Measurements from ENCODE around the gene SUGCT. TPM values are rescaled to one million over a fixed set of nuclear protein-coding genes. Genes with fewer than 3 reads are reported as not detected.

SUGCT gene
- total RNA-seq, 1 experiment from 2014 or later: 1.5 TPM

DNA sequence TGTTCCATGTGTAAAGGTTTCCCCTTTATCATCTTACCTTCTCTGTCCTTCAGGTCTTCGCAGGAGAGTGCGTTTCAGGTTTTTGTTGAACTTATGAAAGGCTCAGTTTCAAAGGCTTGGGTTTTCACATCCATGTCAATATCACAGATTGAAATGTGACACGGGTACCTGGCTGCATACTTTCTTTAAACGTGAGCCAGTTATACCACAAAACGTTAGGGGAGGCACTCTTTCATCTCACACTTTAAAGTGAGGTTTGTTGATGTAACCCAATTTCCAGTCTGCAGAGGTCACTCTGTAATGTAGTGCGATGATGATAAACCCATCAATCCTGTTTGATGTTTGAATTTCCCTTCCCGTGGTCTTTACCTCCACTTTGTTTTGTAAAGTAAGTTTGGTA lies 506.9 kb downstream of the SUGCT start:
- no peaks in the 10 kb centered on the region for H3K4me1 ChIP-seq (ENCODE audit: insufficient read depth, low read length, poor library complexity, severe bottlenecking)
- H3K27ac ChIP-seq (ENCODE audit: low read depth, low read length, poor library complexity, severe bottlenecking): no peak overlapping the region
- H3K4me3 ChIP-seq (ENCODE audit: low read depth, low read length, poor library complexity, severe bottlenecking): no peak overlapping the region
- DNase-seq (ENCODE audit: low spot score): no peak
- no peaks in the 10 kb centered on the region for H3K27me3 ChIP-seq (replicated peaks; ENCODE audit: insufficient read depth, low read depth, low read length, poor library complexity)
- no peak for TF ChIP-seq EZH2 (IDR thresholded peaks at IDR 0.05; ENCODE audit: borderline replicate concordance, low read depth, low read length, poor library complexity, severe bottlenecking)
- TF ChIP-seq, protein P1, sequence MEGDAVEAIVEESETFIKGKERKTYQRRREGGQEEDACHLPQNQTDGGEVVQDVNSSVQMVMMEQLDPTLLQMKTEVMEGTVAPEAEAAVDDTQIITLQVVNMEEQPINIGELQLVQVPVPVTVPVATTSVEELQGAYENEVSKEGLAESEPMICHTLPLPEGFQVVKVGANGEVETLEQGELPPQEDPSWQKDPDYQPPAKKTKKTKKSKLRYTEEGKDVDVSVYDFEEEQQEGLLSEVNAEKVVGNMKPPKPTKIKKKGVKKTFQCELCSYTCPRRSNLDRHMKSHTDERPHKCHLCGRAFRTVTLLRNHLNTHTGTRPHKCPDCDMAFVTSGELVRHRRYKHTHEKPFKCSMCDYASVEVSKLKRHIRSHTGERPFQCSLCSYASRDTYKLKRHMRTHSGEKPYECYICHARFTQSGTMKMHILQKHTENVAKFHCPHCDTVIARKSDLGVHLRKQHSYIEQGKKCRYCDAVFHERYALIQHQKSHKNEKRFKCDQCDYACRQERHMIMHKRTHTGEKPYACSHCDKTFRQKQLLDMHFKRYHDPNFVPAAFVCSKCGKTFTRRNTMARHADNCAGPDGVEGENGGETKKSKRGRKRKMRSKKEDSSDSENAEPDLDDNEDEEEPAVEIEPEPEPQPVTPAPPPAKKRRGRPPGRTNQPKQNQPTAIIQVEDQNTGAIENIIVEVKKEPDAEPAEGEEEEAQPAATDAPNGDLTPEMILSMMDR (conservative IDR thresholded peaks at IDR 0.05; ENCODE audit: low read depth, low read length): no peak
- ChIA-PET CTCF (no interaction called here), POLR2A (ENCODE audit: low non-redundant PET) (interaction anchor here (0.6 kb wide), 1 partner anchor 686 kb away, joined by 3 read pairs; no protein-coding TSS in a partner anchor)
- BruUV-seq (replicated peaks): no TSS peak
- intact Hi-C loops (cut with micrococcal nuclease; ENCODE audit: unreplicated experiment): no loop called here
- H3K9me3 ChIP-seq (ENCODE audit: low read depth, low read length, poor library complexity, severe bottlenecking): no peaks in the 10 kb centered on the region
- H3K36me3 ChIP-seq (ENCODE audit: insufficient read depth, low read length, poor library complexity, severe bottlenecking): no peaks in the 10 kb centered on the region

DNA sequence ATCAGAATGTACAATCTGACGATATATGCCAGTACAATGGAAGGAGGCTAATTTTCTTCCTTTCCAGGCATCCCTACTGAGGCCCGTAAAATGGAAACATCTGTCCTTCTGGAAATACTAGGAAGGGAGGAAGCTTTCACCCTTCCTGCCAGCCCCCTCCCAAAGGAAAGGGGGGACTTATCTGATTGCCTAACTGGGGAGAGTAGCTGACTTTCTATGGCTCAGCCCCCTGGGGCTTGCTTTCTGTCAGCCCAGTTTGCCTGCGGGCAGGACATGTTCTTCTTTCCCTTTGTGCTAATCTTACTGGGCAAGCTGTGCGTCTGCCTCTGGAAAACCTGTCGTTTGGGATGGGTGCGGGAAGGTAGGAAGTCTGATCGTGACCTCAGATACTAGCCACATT lies 508.9 kb downstream of the SUGCT start:
- intact Hi-C loops (cut with micrococcal nuclease; ENCODE audit: unreplicated experiment): no loop called here

DNA sequence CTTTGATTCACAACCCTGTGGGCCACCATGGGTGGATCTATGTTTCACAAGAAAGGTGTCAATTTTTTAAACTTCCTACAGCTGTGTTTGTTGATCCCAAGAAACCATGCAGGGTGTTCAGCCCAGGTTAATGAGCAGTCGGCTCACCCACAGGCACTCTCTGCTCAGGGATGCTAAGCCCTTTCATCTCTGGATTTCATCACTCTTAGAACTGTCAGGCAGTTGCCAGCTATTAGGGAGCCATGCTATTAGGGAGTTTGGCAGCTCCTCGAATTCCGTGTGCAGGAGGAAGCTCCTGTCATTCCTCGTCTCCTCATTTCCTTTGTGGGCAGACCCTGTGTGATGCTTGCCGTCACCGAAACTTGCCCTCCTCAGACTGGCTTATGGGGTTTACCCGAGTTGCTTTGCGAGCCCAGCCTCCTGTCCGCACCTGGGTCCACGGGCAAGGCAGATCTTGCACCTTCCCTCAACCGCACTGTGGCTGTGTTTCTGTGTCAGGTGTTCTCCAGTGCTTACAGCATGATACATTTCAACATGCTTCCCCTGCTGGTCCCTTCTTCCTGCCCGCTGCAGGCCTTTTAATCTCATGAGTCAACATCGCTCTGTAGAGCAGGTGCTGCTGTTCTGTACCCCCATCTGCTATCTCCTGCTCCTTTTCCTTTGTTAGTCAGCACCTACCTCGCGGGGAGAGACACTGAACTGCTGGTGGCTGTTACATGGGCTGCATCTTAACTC lies 509.8 kb downstream of the SUGCT start:
- H3K27ac ChIP-seq (ENCODE audit: low read depth, low read length, poor library complexity, severe bottlenecking): no peak overlapping the region

More for the DNA sequence above, 508.9 kb downstream of the SUGCT start:
- no peak overlapping the region for H3K27ac ChIP-seq (ENCODE audit: low read depth, low read length, poor library complexity, severe bottlenecking)
- no TSS peak for BruUV-seq (replicated peaks)
- no peak for TF ChIP-seq EZH2 (IDR thresholded peaks at IDR 0.05; ENCODE audit: borderline replicate concordance, low read depth, low read length, poor library complexity, severe bottlenecking)
- TF ChIP-seq, protein P1 (conservative IDR thresholded peaks at IDR 0.05; ENCODE audit: low read depth, low read length): no peak
- H3K9me3 ChIP-seq (ENCODE audit: low read depth, low read length, poor library complexity, severe bottlenecking): no peaks in the 10 kb centered on the region
- ChIA-PET CTCF (no interaction called here), POLR2A (ENCODE audit: low non-redundant PET) (no interaction called here)
- H3K4me3 ChIP-seq (ENCODE audit: low read depth, low read length, poor library complexity, severe bottlenecking): no peak overlapping the region
- H3K27me3 ChIP-seq (replicated peaks; ENCODE audit: insufficient read depth, low read depth, low read length, poor library complexity): no peaks in the 10 kb centered on the region
- peak; percentile 33 for DNase-seq (ENCODE audit: low spot score)
- no peaks in the 10 kb centered on the region for H3K4me1 ChIP-seq (ENCODE audit: insufficient read depth, low read length, poor library complexity, severe bottlenecking)
- no peaks in the 10 kb centered on the region for H3K36me3 ChIP-seq (ENCODE audit: insufficient read depth, low read length, poor library complexity, severe bottlenecking)

More for the DNA sequence above, 509.8 kb downstream of the SUGCT start:
- no peaks in the 10 kb centered on the region for H3K27me3 ChIP-seq (replicated peaks; ENCODE audit: insufficient read depth, low read depth, low read length, poor library complexity)
- TF ChIP-seq, protein P1 (conservative IDR thresholded peaks at IDR 0.05; ENCODE audit: low read depth, low read length): no peak
- no peak for TF ChIP-seq EZH2 (IDR thresholded peaks at IDR 0.05; ENCODE audit: borderline replicate concordance, low read depth, low read length, poor library complexity, severe bottlenecking)
- no peaks in the 10 kb centered on the region for H3K4me1 ChIP-seq (ENCODE audit: insufficient read depth, low read length, poor library complexity, severe bottlenecking)
- ChIA-PET CTCF (no interaction called here), POLR2A (ENCODE audit: low non-redundant PET) (interaction anchor here (0.5 kb wide), 1 partner anchor 564 kb away, joined by 3 read pairs; no protein-coding TSS in a partner anchor)
- BruUV-seq (replicated peaks): no TSS peak
- no peak for DNase-seq (ENCODE audit: low spot score)
- H3K9me3 ChIP-seq (ENCODE audit: low read depth, low read length, poor library complexity, severe bottlenecking): no peaks in the 10 kb centered on the region
- H3K36me3 ChIP-seq (ENCODE audit: insufficient read depth, low read length, poor library complexity, severe bottlenecking): no peaks in the 10 kb centered on the region
- intact Hi-C loops (cut with micrococcal nuclease; ENCODE audit: unreplicated experiment): no loop called here
- H3K4me3 ChIP-seq (ENCODE audit: low read depth, low read length, poor library complexity, severe bottlenecking): no peak overlapping the region

Measured in A673 (cell line).